Fibroblast of skin of left biceps (primary cell): ENCODE results near the gene TMEM179.
"Not testable (repeated sequence)": the region's sequence is repeated elsewhere in the genome, so short reads cannot be mapped to it uniquely, and the experiment has no call there.

Experiments used
- DNase-seq, 2 experiments: peaks; one replicate each; pipeline ENCODE4 v3.0.0-alpha.2; 2013; ENCODE audit warnings: low read depth in 2 of 2

The TMEM179 gene

DNA sequence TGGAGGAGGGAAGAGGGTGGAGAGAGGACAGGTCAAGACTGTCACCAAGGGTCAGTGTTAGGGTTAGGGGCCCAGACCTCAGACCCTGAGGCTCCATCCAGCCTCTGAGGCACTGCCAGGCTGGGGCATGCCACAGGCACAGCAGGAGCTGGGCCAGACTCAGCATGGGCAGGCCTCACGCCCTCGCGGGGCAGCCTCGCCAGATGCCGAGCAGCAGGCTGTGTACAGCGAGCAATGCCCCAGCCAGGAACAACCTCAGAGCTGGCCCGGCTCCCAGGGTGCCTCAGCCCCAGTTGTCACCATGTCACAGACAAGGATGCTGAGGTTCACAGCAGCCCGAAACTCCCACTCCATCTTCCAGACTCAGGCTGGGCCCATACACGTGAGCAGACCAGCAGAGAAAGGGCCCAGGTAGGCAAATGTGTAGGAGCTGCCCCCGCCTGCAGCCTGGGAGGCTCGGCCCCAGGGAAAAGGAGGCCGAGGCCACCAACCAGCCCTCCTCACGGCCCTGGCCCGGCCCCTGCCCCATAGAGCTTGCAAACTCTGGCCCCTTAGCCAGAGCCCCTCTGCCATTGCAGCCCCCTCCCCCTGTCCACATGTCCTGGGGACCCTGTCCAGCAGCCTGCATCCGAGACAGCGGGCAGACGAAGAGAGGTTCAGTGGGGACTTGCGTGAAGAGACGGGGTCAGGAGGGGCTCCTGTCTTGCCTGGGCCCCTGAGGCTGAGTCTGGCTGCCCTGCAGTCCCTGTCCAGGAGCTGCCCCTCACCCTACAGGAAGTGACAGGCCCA, 17.5 kb downstream of the TMEM179 start:
- DNase-seq: no peak

GRCh38 chr14:104585966-104586697, 18.4 kb downstream of the TMEM179 start:
- no peak for DNase-seq

- no peak for DNase-seq
These were observed 20.0 kb downstream of the TMEM179 start for GRCh38 chr14:104584557-104584956.

GRCh38 chr14:104583424-104584306, 20.9 kb downstream of the TMEM179 start:
- DNase-seq: no peak

DNA sequence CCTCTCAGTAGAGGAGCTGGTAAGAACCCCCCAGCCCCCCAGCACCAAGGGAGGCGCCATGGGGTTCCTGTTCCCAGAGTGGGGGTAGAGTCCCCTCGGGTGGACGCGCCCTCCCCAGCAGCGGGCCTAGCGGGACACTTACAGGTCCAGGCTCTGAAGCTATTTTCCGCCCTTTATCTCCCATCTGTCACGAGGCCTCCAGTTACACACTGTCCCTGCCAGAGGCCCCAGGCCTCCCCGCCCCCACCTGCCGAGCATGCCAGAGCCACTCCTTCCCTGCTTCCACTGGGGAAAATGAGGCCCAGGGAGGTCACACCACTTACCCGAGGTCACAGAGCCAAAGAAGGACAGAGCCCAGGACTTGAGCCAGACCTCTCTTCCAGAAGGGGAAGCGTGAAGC, 21.9 kb downstream of the TMEM179 start:
- DNase-seq: no peak

DNA sequence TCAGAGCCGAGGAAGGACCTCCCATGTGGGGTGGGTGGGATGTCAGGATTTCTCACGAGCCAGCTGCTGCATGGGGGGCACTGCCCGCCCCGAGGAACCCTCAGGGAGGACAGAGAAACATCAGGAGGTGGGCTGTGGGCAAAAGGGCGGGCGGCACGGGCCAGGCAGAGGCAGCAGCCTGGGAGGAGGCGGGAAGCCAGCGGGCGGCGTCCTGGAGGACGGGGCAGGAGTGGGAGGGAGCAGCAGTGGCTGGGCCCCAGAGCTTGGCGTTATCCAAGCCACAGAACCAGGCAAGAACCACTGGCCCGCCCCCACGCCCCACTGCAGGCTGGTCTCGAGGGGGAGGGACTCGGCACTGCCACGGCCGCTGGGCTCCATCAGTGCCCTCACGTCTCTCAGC, 22.6 kb downstream of the TMEM179 start:
- no peak for DNase-seq

DNA sequence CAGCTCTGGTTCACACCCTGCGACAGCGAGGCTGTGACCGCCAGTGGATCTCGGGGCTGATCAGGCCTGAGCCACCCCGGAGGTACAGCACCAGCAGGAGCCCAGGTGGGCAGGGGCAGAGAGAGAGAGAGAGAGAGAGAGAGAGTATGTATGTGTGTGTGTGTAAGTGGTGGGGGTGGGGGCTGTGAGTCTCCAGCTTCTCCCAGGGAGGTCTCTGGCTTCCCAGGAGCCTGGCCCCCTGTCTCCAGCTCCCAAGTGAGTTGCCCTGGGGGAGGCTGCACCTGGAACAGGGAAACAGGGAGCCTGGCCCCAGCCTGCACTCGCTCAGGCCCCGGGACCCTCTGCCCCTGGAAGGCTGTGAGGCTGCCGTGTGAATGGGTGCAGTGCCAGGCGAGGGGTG, 23.1 kb downstream of the TMEM179 start:
- DNase-seq: no peak

GRCh38 chr14:104580961-104581360, 23.6 kb downstream of the TMEM179 start:
- DNase-seq: no peak

DNA sequence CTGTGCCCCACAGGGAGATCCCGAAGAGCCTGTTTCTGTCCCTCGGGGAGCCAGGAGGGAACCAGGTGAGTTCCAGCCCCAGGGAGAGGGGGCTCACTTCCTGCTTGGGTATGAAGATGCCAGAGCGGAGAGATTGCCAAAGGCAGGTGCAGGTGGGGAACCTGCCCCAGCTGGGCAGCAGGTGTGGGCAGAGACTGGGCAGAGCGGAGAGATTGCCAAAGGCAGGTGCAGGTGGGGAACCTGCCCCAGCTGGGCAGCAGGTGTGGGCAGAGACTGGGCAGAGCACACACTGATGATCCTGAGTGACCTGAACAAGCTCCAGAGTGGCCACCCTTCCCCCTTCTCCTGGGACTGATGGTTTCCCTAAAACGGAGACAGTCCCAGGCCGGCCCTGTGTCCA, 24.6 kb downstream of the TMEM179 start:
- DNase-seq: not testable (repeated sequence)

DNA sequence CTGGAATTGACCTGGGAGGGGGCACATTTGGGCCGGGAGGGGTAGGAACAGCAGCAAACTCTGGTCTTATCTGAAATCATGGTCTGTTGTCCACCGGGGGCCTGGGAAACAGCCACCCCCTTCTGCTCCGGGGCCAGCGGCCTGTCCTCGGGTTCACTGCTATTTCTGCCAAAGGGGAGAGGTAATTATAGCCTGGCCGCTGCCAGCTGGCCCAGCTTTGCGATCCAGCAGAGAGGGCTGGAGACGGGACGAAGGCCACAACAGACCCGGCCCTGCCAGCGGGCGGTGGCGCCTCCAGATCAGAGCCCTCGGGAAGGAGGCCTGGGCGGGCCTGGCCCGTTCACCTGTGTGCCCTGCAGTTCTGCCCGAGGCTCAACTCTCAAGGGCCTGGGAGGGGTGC, 25.1 kb downstream of the TMEM179 start, which contains the start of gene C14orf180:
Gene C14orf180, plus strand, starts transcription at position 258 of the 400 bp plus-strand sequence. CDS start 6,667 bp downstream, outside the sequence.
- DNase-seq: no peak

DNA sequence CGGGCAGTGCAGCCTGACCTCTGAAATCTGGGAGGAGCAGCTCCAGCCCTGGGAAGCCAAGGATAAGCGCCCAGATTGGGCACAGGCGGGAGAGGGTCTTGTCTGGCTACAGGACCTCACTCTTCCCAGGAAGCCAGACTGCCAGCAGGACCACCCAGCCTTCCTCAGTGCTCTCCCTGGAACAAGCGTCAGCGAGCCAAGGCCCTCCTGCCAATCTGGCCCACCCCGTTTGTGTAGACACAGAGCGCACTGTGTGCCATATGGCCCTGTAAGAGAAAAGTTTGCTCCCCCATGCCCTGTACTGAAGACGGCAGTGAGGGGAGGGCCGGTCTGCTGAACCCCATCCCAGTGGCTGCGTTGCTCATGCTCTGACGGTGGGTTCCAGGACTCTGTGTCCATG, 26.3 kb downstream of the TMEM179 start:
- no peak for DNase-seq

- DNase-seq: no peak
These were observed 26.7 kb downstream of the TMEM179 start for GRCh38 chr14:104577847-104578301.

DNA sequence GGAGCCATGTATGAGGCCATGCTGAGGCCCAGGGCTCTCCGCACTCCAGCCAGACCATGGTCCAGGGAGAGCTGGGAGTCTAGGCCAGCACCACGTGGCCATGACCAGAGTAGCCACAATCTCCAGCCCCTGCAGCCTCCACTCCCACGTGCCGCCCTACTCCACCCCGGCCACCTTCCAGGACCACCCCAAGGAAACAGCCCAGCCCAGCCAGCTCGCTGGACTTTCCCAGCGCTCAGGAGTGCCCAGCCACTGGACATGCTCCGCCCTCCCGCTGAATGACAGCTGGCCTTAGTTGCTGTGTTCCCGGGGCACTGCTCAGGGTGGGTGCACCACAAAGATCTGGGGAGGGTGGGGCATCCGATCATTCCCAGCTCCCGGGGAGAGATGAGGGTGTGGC, 27.1 kb downstream of the TMEM179 start:
- DNase-seq: no peak

- no peak for DNase-seq
These were observed 27.6 kb downstream of the TMEM179 start for GRCh38 chr14:104576970-104577332.

GRCh38 chr14:104576232-104576969, 28.2 kb downstream of the TMEM179 start:
- DNase-seq: no peak

GRCh38 chr14:104574978-104575583, 29.5 kb downstream of the TMEM179 start:
- DNase-seq: no peak

DNA sequence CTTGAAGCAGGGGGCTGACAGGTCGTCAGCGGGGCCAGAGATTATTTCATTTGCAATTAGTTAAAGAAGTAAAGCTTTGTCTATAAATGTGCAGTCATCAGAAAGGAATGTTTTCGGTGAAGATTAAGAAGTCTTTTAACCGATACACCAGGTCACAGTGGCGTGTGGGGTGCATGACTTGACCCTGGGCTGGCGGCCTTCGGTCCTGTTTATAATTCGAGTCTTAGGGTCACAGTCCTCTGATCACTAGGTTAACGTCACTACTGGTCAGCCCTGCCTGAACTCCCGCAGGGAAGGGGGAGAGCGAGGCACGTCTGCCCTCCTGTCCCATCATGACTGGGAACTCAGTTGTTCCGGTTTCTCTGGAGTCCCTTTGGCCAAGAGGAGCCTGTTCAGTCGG, 30.0 kb downstream of the TMEM179 start:
- no peak for DNase-seq

- no peak for DNase-seq
These were observed 30.6 kb downstream of the TMEM179 start for GRCh38 chr14:104573930-104574329.

DNA sequence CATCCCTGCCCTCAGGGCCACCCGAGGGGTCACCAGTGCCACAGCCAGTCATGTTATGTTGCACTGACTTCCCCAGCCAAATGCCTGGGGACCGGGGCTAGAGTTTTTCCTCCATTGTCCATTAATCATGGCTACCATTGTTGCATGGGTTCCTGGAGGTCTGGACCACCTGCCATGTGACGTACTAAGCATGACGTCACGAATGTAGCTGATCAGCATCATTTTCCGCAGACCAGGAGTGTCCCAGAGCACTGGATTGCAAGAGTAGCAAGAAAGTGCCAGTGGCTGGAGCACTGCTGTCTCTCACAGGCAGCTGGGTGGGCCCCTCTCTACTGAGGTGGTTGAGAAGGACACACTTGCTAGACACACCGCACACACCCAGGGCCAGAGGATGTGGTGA, 31.9 kb downstream of the TMEM179 start:
- DNase-seq: no peak

DNA sequence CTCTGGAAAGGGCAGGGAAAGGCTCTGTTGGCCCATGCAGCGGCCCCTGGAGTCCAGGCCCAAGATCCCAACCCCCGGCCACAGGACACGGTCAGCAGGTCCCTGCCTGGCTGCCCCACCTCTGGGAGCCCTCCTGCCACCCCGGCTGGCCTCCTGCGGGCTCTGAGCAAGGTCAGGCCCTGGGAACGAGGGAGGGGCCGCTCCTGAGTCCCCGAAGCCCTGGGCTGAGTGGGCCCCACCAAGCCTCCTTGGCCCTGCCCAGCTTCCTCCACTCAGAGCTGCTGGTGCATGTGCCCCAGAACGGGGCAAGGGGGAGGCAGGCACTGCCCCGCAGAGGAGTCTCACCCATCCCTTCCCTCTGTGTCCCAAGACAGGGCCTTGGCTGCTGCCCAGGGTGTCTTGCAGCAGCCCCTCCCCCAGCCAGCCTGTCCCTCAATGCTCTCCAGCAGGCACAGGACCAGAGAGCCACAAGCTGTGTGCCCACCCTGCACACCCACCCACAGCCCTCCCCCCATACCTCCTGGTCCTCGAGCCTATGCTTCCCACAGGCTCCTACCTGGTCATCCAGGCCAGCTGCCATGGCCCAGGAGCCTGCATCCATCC, 32.4 kb downstream of the TMEM179 start:
- no peak for DNase-seq

GRCh38 chr14:104571246-104571645, 33.3 kb downstream of the TMEM179 start:
- DNase-seq: no peak
